ENCODE data around the gene NKD1.
A peak's percentile ranks its signal among the peaks of the same experiment; 100 is the strongest.
"Not testable (repeated sequence)": the region's sequence is repeated elsewhere in the genome, so short reads cannot be mapped to it uniquely, and the experiment has no call there.

The NKD1 gene, protein sequence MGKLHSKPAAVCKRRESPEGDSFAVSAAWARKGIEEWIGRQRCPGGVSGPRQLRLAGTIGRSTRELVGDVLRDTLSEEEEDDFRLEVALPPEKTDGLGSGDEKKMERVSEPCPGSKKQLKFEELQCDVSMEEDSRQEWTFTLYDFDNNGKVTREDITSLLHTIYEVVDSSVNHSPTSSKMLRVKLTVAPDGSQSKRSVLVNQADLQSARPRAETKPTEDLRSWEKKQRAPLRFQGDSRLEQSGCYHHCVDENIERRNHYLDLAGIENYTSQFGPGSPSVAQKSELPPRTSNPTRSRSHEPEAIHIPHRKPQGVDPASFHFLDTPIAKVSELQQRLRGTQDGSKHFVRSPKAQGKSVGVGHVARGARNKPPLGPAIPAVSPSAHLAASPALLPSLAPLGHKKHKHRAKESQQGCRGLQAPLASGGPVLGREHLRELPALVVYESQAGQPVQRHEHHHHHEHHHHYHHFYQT
- total RNA-seq, result 8.8 to 16.2 reads per million in 2 donors

GRCh38 chr16:50548125-50548908 is at the start of gene NKD1:
TSS of gene NKD1 (plus strand) at chr16:50548396. CDS start at chr16:50548554, 158 bp downstream.
- DNase-seq, result peak; percentile 60 to 67 (median 66)

GRCh38 chr16:50498431-50499155 is 49.6 kb upstream of the NKD1 start:
- no peak for DNase-seq

GRCh38 chr16:50499254-50499653 is 48.9 kb upstream of the NKD1 start:
- no peak for DNase-seq

GRCh38 chr16:50500171-50500874 is 47.9 kb upstream of the NKD1 start:
- no peak for DNase-seq

- DNase-seq, result no peak
Observed at GRCh38 chr16:50501251-50501650, 46.9 kb upstream of the NKD1 start.

DNA sequence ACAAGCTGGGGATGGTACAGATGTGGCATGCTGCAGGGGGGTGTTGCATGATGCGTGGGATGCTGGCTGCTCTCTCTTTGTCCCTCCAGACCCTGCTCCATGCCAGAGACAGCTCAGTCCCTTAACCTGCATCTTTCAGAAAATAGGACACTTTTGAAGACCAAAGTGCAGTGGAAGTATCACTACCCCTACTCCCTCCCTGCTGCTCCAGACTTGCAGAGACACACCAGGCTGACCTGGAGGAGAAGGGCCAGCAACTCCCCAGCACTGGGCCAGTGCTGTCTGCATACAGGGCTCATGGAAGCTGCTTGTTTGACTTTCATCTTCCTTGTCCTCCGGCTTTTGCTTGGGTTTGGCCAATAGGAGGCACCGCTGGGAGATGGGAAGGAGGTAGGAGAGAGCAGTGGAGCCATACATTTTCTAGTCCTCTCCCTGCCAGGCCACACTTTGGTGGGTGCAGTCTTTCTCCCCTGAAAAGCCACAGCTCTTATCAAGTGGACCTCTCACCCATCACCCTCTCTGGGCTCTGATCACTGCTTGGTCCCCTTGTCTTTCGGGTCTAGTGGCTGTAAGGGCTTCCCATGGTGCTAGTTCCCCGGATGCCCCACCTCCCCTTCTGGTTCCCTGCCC is 46.1 kb upstream of the NKD1 start:
- DNase-seq, result no peak

DNA sequence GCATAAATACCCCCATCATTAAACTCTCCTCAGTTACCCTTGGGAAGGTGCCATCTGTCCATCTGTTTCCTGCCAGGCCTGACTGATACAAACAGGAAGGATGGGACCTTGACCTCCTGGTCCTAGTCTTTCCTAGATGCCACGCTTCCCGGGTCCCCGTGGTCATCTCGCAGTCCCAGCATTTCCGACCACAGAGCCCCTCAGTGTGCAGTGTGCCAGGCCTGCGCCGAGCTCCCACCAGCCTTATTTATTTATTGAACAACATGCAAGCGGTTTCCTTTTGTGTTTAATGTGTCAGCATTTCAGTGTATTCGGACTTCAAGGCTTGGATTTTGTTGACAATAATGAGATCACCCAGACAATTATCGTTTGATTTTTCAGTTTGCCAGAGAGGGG is 45.6 kb upstream of the NKD1 start:
- no peak for DNase-seq

GRCh38 chr16:50503868-50504531 is 44.2 kb upstream of the NKD1 start:
- DNase-seq, result not testable (repeated sequence)

- no peak for DNase-seq
Observed at GRCh38 chr16:50505115-50505514, 43.1 kb upstream of the NKD1 start.

GRCh38 chr16:50505714-50506542 is 42.3 kb upstream of the NKD1 start:
- no peak for DNase-seq

- DNase-seq, result no peak
Observed at GRCh38 chr16:50506543-50506937, 41.7 kb upstream of the NKD1 start.

GRCh38 chr16:50507397-50507796 is 40.8 kb upstream of the NKD1 start:
- DNase-seq, result no peak

DNA sequence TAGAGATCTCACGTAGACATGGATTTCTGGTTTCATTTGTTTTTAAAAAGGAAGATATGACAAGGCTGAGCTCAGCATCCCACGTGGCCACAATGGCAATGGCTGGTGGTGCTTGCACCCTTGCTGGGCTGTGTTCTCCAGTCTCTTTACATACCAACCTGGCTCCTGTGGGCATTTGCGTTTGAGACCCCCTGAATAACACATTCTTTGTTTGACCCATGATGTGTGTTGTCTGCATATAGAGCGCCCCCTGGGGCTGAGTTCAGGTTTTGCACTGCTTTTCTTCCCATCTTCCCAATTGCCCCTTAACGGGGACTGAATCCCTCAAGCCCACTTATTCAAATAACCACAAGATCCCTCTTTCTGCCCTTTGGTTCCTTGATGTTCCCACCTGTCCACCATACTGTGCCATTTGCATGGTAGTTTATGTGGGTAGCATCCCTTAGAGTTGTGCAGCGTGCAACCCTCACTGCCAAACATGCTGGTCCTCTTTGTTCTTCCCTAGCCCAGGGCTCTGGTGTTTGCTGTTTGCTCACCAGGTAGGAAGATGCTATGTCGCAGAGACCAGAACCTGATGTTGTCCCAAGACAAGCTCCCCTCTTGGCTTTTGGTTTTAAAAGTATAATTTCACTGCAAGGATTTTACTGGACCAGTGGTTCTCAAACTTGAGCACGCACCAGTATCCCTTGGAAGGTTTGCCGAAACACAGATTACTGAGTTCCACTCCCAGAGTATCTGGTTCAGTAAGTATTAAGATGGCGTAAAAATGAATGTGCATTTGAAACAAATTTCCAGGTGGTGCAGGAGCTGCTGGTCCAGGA is 38.5 kb upstream of the NKD1 start:
- DNase-seq, result peak in 2 of 5 experiments; percentile 8 to 9

DNA sequence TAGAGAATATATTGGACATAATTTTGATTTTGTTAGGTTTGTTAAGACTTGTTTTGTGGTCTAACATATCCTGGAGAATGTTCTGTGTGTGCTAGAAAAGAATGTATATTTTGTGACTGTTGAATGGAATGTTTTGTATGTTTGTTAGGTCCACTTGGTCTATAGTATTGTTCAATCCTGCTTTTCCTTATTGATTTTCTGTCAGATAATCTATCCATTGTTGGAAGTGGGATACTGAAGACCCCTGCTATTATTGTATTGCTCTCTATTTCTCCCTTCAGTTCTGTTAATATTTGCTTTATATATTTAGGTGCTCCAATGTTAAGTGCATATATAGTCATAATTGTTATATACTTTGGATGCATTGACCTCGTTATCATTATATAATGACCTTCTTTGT is 33.0 kb upstream of the NKD1 start:
- no peak for DNase-seq

DNA sequence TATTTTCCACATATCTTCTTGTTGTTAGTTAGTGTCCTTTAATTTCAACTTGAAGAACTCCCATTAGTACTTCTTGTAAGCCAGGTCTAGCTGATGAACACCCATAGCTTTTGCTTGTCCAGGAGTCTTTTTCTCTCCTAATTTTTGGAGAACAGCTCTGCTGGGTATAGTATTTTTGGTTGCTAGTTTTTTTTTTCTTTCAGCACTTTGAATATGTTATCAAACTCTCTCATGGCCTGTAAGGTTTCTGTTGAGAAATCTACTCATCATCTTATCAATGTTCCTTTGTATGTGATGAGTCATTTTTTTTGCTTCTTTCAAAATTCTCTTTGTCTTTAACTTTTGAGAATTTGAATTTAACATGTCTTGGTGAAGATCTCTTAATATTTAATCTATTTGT is 31.8 kb upstream of the NKD1 start:
- no peak for DNase-seq

DNA sequence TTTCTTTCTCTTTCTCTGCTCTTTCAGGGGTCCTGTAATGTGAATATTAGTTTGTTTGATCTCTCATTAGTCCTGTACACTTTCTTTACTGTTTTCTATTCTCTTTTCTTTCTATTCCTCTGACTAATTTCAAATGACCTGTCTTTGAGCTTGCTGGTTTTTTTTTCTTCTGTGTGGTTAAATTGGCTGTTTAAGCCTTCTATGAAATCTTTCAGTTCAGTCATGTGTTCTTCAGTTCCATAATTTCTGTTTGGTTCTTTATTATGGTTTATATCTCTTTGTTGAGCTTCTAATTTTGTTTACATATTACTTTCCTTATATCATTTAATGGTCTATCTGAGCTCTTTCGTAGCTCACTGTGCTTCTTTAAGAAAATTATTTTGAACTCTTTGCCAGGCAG is 31.3 kb upstream of the NKD1 start:
- DNase-seq, result no peak

DNA sequence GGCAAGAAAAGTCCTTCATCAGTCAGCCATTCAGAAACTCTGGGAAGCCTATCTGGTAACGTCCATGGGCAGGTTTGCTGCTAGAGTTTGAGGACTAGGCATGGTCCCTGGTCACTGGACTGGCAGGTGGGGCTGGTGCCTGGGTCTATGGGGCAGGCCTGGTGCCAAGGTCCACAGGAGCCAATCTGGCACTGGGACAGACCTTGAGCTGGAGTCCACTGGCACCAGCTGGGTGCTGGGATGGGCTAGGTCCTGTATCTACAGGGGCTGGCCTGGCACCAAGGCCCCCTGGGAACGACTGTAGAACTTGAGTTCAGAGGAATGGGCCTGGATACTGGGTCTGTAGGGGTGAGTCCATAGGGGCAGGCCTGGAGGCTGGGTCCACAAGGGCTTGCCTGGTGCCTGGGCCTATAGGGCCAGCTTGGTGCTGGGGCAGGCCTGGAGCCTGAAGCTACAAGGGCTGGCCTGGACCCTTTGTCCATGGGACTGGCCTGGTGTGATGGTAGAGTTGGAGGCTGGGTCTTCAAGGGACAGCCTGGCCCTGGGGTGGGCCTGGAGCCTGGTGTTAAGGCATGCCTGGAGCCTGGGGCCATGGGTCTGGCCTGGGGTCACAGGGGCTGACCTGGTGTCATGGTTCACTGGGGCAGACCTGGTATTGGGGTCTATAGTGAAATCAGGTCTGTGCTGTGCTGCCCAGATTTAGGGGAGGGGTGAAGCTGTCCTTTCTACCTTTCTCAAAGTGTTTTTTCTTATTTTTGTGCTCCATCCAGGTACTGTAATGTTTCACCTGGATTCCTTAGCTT is 30.5 kb upstream of the NKD1 start:
- no peak for DNase-seq

DNA sequence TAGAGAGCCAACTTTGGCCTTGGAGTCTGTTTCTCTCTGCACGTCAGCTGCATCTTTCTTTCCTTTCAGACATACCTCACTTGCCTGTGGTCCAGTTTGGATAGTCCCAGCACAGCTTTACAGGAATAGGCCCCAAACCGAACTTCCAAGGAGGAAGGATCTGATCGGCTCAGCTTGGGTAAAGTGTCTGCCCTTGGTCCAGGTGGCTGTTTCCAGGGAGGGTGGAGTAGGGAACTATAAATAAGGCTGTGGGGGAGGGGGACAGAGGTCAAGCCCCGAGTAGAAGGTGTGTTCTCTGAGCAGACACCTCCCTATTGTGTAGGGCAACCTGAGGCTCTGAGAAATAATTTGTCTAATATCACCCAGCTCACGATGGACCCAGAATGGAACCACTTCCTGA is 29.2 kb upstream of the NKD1 start:
- DNase-seq, result no peak

GRCh38 chr16:50519602-50520001 is 28.6 kb upstream of the NKD1 start:
- no peak for DNase-seq
